Liver (tissue), 2 donors: ENCODE results near the gene CTU2.

ENCODE experiments used
- CTCF ChIP-seq: fragments of 150-350 bp; IDR thresholded peaks from 2 replicates; pipeline ENCODE4 v1.5.1; 2017; ENCODE audit warnings: improper control_type of control experiment, low read depth, low read length; ENCODE audit not compliant: missing input control
- ZBTB33 ChIP-seq: IDR thresholded peaks from 2 replicates; pipeline ENCODE4 v1.6.1; 2016; ENCODE audit warnings: antibody characterized with exemption
- donor health status: healthy.

- no peak for TF ChIP-seq CTCF
- TF ChIP-seq ZBTB33, result no peak
Measured at GRCh38 chr16:88724855-88725555, 18.7 kb downstream of the CTU2 start.
